HuH-7.5 (cell line): ENCODE results near the gene ABCA4.
"Not testable (repeated sequence)": the region's sequence is repeated elsewhere in the genome, so short reads cannot be mapped to it uniquely, and the experiment has no call there.

Experiments
- DNase-seq: peaks from one replicate; pipeline ENCODE4 v3.0.0; 2011; ENCODE audit warnings: low spot score

ABCA4 gene

DNA sequence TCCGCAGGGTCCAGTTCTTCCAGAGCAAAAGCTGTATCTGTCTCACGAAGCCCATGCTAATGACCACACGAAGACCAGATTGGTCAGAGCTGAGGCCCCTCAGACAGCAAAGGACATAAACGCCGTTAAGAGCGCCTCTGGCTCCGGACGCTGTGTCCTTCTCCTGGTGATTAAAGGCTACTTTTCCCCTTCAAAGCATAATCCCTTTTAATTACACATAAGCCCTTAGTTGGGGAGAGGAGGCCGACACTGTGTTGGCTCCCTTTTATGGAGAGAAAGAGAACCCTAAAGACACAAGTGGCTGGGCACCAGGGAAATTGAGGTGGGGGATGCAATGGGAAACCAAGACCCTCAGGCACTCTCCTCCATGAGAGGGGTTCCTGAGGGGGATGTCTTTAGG lies at the start of gene ABCA4:
TSS of gene ABCA4 (minus strand) at position 158 of the 400 bp plus-strand sequence. CDS start at position 55, 103 bp downstream.
- DNase-seq = no peak

GRCh38 chr1:94169126-94169525 lies 48.2 kb upstream of the ABCA4 start:
- no peak for DNase-seq

GRCh38 chr1:94165843-94166242 lies 44.9 kb upstream of the ABCA4 start:
- DNase-seq = no peak

- DNase-seq = not testable (repeated sequence)
These were observed 43.9 kb upstream of the ABCA4 start for GRCh38 chr1:94164885-94165284.

DNA sequence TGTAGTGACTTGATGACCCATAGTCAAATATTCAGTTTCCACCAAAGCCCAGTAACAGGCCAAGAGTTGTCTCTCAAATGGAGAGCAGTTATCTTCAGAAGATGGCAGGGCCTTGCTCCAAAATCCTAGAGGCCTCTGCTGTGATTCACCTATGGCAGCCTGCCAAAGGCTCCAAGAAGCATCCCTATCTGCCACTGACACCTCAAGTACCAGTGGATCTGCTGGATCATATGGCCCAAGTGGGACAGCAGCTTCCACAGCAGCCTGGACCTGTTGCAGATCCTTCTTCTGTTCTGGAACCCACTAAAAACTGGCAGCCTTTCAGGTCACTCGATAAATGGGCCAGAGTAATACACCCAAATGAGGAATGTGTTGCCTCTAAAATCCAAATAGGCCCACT lies 43.2 kb upstream of the ABCA4 start:
- DNase-seq = not testable (repeated sequence)

DNA sequence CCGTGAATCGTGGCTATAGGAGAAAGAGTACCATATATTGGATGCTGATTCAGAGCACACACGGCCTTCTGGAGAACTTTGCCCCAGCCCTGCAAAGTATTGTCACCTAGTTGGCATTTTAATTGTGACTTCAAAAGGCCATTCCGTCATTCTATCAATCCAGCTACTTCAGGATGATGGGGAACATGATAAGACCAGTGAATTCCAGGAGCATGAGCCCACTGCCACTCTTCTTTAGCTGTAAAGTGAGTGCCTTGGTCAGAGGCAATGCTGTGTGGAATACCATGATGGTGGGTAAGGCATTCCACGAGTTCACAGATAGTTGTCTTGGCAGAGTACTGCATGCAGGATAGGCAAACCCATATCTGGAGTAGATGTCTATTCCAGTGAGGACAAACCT lies 42.3 kb upstream of the ABCA4 start:
- DNase-seq = not testable (repeated sequence)

GRCh38 chr1:94160811-94161210 lies 39.9 kb upstream of the ABCA4 start:
- no peak for DNase-seq

- DNase-seq = no peak
These were observed 35.2 kb upstream of the ABCA4 start for GRCh38 chr1:94156096-94156625.

GRCh38 chr1:94154989-94155388 lies 34.0 kb upstream of the ABCA4 start:
- DNase-seq = no peak

- no peak for DNase-seq
These were observed 32.2 kb upstream of the ABCA4 start for GRCh38 chr1:94153133-94153532.

DNA sequence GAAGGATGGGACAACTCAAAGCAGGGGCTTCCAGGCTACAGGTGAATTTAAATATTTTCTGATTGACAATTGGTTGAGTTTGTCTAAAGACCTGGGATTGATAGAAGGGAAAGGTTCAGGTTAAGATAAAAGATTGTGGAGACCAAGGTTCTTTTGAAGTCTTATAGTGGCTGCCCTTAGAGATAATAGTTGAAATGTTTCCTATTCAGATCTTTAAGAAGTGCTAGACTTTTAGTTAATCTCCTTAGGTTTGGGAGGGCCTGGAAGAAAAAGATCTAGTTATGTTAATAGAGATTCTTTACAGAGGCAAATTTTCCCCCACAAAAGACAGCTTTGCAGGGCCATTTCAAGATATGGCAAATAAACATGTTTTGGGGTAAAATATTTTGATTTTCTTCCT lies 28.2 kb upstream of the ABCA4 start:
- not testable (repeated sequence) for DNase-seq

GRCh38 chr1:94146273-94146672 lies 25.3 kb upstream of the ABCA4 start:
- no peak for DNase-seq

GRCh38 chr1:94144836-94145235 lies 23.9 kb upstream of the ABCA4 start:
- DNase-seq = no peak

- no peak for DNase-seq
These were observed 22.8 kb upstream of the ABCA4 start for GRCh38 chr1:94143809-94144176.

DNA sequence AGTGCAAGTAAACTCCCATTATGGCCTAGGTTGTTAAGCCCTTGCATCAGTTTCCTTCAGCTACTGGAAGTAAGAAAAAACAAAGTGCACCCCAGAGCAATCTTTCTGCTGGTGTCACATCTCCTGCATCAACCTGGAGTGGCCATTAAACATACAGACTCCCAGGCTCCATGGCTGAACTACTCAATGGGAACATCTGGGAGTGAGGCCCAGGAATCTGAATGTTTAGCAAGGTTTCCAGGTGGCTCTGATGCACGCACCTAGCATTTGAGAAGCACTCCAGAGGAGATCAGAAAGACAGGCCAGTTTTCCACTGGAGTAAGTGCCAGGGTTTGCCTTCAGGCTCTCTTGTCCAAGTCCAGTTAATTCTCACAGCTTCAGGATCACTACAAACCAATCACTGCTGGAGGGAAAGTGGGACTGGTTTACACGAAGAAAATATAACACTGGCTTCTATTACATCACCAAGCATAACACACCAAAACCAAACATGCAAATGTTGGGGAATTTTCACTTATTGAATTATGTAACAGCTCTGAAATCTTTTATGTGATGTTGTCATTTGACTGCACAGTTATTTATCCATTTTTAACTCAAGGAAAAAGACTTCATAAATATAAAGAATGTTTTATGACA lies 22.3 kb upstream of the ABCA4 start:
- no peak for DNase-seq

GRCh38 chr1:94142583-94142982 lies 21.6 kb upstream of the ABCA4 start:
- no peak for DNase-seq

DNA sequence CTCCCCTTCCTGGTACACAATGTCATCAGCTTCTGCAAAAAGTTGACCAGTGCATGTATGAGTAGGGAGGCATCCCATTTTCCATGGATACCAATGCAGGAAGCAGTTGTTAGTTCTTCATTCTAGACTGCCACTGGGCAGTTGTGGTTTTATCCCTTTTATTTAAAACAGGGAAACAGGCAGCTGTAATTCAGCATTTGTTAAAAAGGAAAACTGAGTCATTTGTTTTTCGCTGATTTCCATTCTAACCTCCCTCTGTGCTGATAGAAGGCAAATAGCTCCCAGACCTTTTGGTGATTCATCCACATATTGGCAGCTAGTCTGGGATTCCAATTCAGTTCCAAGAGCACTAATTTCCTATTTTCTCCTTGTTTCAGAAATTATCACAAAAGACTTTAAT lies 21.1 kb upstream of the ABCA4 start:
- DNase-seq = no peak

- no peak for DNase-seq
These were observed 11.2 kb upstream of the ABCA4 start for GRCh38 chr1:94132111-94132510.

- DNase-seq = no peak
These were observed 10.1 kb upstream of the ABCA4 start for GRCh38 chr1:94130851-94131595.

DNA sequence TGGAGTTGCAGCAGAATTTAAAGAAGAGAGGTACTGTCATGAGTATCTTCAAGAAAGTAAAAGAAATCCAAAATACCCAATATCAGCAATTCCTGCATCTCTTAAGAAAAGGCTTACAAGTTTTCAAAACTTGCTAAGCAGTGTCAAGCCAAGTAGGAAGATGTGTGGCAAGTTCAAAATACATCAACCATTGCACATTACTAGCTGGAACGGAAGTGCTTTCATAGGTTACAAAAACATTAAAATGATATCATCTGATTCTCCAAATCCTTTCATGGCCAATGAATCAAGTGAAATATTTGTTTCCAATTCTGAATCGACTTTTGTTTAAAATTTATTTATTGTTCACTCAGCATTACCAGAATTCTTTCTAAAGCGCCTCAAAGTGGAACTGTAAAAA lies 5.7 kb upstream of the ABCA4 start:
- no peak for DNase-seq

DNA sequence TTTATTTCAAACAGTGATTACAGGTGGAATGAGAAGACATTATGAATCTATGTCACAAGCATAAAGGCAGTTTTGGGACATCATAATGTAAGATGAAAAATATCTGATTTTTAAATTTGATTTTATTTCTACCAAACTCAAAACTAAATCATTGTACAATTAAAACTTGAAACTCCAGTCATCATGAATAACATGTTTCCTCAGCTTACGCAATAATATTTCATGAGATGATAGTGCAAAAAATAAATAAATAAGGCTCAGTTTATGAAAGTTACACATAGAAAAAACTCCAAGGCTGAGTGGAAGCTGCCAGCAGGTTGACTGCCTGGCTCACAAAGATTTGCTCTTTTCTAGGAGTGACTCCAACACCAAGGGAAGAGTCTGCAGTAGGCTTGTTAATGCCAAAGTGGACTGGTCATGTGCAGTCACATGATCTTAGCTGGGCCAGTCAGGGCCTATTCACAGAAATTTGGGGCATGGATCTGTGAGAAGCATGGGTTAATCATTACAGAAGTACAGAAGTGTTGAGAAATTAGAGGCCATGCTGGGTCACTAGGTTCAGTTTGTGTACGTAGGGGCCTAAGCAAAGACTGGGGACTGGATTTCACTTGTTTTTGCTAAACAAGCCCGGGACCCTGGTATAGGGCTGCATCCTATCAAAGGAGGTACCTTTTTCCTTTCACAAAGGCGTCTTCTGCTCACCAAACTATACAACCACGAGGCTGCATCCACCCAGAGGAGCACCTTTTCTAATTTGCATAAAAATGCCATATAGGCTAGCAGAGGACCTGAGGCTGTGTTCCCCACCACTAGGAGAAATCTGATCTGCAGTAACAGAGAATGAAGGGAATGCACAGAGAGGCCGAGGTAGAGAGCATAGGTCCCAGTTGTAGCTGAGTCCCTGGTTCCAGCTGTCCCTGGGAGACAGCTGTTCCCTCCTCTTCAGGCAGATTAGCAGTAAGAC lies 4.9 kb upstream of the ABCA4 start:
- peak; percentile 48 for DNase-seq

- no peak for DNase-seq
These were observed 3.6 kb upstream of the ABCA4 start for GRCh38 chr1:94124538-94124937.
